DMS53 treated with DMSO at 0.1 percent for 48 hours (cell line): ENCODE results near the gene FAM107A.

Experiments used
- DNase-seq: peaks from one replicate; lab custom pipeline; 2025; ENCODE audit not compliant: unreplicated experiment; lab: John Stamatoyannopoulos, UW

The FAM107A gene

GRCh38 chr3:58568572-58569286 lies 8.5 kb downstream of the FAM107A start:
- DNase-seq, result no peak

GRCh38 chr3:58567251-58567515 lies 10.0 kb downstream of the FAM107A start:
- no peak for DNase-seq

- no peak for DNase-seq
Measured at GRCh38 chr3:58566398-58567250, 10.6 kb downstream of the FAM107A start.

- no peak for DNase-seq
Measured at GRCh38 chr3:58565621-58566397, 11.4 kb downstream of the FAM107A start.

GRCh38 chr3:58564456-58565160 lies 12.6 kb downstream of the FAM107A start:
- DNase-seq, result no peak

- DNase-seq, result no peak
Measured at GRCh38 chr3:58564054-58564453, 13.1 kb downstream of the FAM107A start.

GRCh38 chr3:58563386-58564035 lies 13.7 kb downstream of the FAM107A start:
- DNase-seq, result no peak

GRCh38 chr3:58562498-58562897 lies 14.7 kb downstream of the FAM107A start:
- no peak for DNase-seq

GRCh38 chr3:58560771-58561311 lies 16.4 kb downstream of the FAM107A start:
- DNase-seq, result no peak

- DNase-seq, result no peak
Measured at GRCh38 chr3:58559586-58559985, 17.6 kb downstream of the FAM107A start.

- DNase-seq, result no peak
Measured at GRCh38 chr3:58557491-58557890, 19.7 kb downstream of the FAM107A start.

GRCh38 chr3:58556761-58557221 lies 20.4 kb downstream of the FAM107A start:
- no peak for DNase-seq

- DNase-seq, result no peak
Measured at GRCh38 chr3:58556001-58556400, 21.2 kb downstream of the FAM107A start.

- no peak for DNase-seq
Measured at GRCh38 chr3:58555203-58555602, 22.0 kb downstream of the FAM107A start.

- DNase-seq, result no peak
Measured at GRCh38 chr3:58553003-58553402, 24.2 kb downstream of the FAM107A start.

GRCh38 chr3:58551636-58552180 lies 25.5 kb downstream of the FAM107A start:
- no peak for DNase-seq

GRCh38 chr3:58544541-58544940 lies 32.6 kb downstream of the FAM107A start:
- no peak for DNase-seq

GRCh38 chr3:58540176-58540858 lies 36.9 kb downstream of the FAM107A start:
- DNase-seq, result no peak

- no peak for DNase-seq
Measured at GRCh38 chr3:58539626-58540025, 37.6 kb downstream of the FAM107A start.
